LNCaP clone FGC (cell line): ENCODE results near the gene CHCHD1.

Source experiments
- DNase-seq: peaks from one replicate; pipeline ENCODE4 v3.0.0-alpha.2; 2011; ENCODE audit warnings: low read depth
- H3K4me3 ChIP-seq: 2 replicates; pipeline ENCODE4 v1.5.1; 2011; ENCODE audit warnings: mild to moderate bottlenecking, low read depth, low read length, control low read depth
- CTCF ChIP-seq: IDR thresholded peaks from 2 replicates; pipeline ENCODE4 v1.5.1; 2012; ENCODE audit warnings: mild to moderate bottlenecking; ENCODE audit not compliant: control insufficient read depth, insufficient read depth; ENCODE audit errors: extremely low read depth

CHCHD1 gene

DNA sequence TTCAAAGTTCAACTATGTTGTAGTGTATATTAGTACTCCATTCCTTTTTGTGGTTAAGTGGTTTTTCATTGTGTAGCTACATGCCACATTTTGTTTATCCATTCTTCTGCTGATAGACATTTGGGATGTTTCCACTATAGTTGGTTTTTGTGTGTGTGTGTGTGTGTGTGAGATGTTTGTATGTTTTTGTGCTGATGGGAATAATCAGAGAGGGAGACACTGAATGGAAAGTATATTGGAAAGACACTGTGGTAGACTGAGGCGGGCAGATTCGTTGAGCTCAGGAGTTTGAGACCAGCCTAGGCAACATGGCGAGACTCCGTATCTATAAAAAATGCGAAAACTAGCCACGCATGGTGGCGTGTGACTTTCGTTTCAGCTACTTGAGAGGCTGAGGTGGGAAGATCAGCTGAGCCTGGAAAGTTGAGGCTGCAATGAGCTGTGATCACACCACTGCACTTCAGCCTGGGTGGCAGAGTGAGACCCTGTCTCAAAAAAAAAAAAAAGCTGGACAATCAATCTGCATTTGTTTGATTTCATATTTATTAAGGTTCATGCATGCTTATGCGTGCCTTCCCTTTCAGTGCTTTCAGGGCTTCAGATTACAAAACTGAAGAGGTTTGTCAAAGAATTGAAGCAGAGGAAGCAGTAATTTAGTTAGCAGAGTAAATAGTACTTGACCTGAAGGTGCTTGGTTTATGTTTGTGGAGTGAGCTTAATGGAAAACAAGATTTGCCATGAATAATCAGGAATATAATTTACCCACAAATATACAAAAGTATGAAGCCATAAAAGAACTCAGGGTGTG lies 22.9 kb upstream of the CHCHD1 start:
- DNase-seq = no peak
- no peak for TF ChIP-seq CTCF
- H3K4me3 ChIP-seq = no peak overlapping the region

DNA sequence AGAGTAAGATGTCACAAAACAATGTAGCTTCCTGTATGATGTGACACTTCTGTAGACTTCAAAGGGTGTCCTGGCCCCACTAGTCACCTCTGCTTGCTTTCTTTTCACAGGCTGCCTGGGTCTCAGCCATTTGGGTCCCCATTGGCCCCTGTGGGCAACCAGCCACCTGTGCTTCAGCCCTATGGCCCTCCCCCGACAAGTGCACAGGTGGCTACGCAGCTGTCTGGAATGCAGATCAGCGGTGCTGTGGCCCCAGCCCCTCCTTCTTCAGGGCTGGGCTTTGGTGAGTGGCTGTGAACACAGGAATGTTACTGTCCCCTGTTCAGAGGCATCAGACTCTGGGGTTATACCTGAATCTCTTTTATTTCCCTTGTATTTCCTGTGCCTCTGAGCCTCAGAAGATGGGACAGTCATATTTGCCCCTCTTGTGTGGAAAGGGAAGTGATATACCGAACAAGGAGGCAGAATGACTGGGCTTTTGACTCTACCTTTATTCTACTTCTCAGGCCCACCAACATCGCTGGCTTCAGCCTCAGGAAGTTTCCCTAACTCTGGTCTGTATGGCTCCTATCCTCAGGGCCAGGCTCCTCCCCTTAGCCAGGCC lies 22.2 kb upstream of the CHCHD1 start:
- DNase-seq = no peak
- TF ChIP-seq CTCF = no peak
- no peak overlapping the region for H3K4me3 ChIP-seq

DNA sequence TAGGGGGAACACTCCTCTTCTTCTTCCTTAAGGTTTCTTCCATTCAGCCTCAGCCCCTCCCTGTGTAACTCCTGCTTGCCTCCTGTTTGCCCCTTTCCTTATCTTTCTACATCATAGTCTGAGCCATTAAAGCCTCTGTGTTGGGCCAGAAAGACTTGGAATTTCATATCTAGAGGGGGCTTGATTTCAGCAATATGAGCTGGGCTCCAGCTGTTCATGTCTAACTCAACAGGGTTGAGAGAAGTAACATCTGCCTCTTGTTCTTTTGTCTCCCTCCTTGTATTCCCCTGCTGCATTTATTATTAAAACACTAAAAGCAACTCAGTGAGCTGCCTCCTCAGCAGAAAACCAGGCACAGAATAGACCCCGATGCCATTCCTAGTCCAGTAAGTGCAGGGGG lies 20.1 kb upstream of the CHCHD1 start:
- DNase-seq = no peak
- no peak overlapping the region for H3K4me3 ChIP-seq
- no peak for TF ChIP-seq CTCF

GRCh38 chr10:73762915-73763314 lies 18.9 kb upstream of the CHCHD1 start:
- DNase-seq = no peak
- no peak for TF ChIP-seq CTCF
- no peak overlapping the region for H3K4me3 ChIP-seq

GRCh38 chr10:73763343-73763742 lies 18.5 kb upstream of the CHCHD1 start:
- H3K4me3 ChIP-seq = no peak overlapping the region
- no peak for DNase-seq
- no peak for TF ChIP-seq CTCF

DNA sequence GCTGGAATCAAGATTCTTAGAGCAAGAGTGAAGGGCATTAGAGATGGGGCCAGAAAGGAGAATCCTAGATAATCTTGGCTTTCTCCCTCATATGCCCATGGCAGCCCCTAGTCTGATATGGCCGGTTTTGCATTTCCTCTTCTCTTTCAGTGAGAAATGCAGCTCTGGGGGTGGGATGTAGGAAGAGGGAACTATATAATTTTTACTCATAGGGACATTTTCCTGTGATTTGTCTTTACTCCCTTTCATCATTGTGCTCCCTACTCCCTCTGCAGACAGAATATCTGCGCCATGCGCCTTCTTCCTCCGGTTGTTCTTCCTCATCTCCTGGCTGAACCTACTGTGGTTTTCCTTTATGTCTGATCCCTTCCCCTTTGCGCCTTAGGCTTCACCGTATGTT lies 16.8 kb upstream of the CHCHD1 start:
- no peak overlapping the region for H3K4me3 ChIP-seq
- DNase-seq = no peak
- TF ChIP-seq CTCF = no peak

GRCh38 chr10:73768881-73769280 lies 13.0 kb upstream of the CHCHD1 start:
- no peak for DNase-seq
- no peak for TF ChIP-seq CTCF
- H3K4me3 ChIP-seq = no peak overlapping the region
